ENCODE results near the gene DERA.
"Not testable (repeated sequence)": the region's sequence is repeated elsewhere in the genome, so short reads cannot be mapped to it uniquely, and the experiment has no call there.

The DERA gene

GRCh38 chr12:16014394-16014793 lies 103.3 kb downstream of the DERA start:
- not testable (repeated sequence) for DNase-seq

GRCh38 chr12:16016748-16017147 lies 105.6 kb downstream of the DERA start:
- DNase-seq: no peak

- no peak for DNase-seq
Observed at GRCh38 chr12:16018306-16018705, 107.2 kb downstream of the DERA start.

GRCh38 chr12:16019136-16019535 lies 108.0 kb downstream of the DERA start:
- no peak for DNase-seq

GRCh38 chr12:16020031-16020430 lies 108.9 kb downstream of the DERA start:
- DNase-seq: no peak

GRCh38 chr12:16021026-16021425 lies 109.9 kb downstream of the DERA start:
- DNase-seq: no peak

GRCh38 chr12:16021676-16022075 lies 110.5 kb downstream of the DERA start:
- no peak for DNase-seq

GRCh38 chr12:16027002-16027401 lies 115.9 kb downstream of the DERA start:
- no peak for DNase-seq

- peak; percentile 86 for DNase-seq
Observed at GRCh38 chr12:16030744-16031143, 119.6 kb downstream of the DERA start.

- DNase-seq: no peak
Observed at GRCh38 chr12:16034136-16034817, 123.1 kb downstream of the DERA start.

- DNase-seq: no peak
Observed at GRCh38 chr12:16036073-16036472, 124.9 kb downstream of the DERA start.

- DNase-seq: peak; percentile 17
Observed at GRCh38 chr12:16037533-16037932, 126.4 kb downstream of the DERA start.

GRCh38 chr12:16043480-16043879 lies 132.3 kb downstream of the DERA start:
- no peak for DNase-seq

- DNase-seq: no peak
Observed at GRCh38 chr12:16046266-16046665, 135.1 kb downstream of the DERA start.

GRCh38 chr12:16048511-16048910 lies 137.4 kb downstream of the DERA start:
- no peak for DNase-seq

GRCh38 chr12:16056910-16057309 lies 145.8 kb downstream of the DERA start:
- DNase-seq: no peak

GRCh38 chr12:16057351-16057751 lies 146.2 kb downstream of the DERA start:
- DNase-seq: not testable (repeated sequence)

- no peak for DNase-seq
Observed at GRCh38 chr12:16062611-16063010, 151.5 kb downstream of the DERA start.

GRCh38 chr12:16063726-16064125 lies 152.6 kb downstream of the DERA start:
- DNase-seq: no peak

GRCh38 chr12:16070113-16070512 lies 159.0 kb downstream of the DERA start:
- DNase-seq: no peak

GRCh38 chr12:16072678-16073077 lies 161.5 kb downstream of the DERA start:
- DNase-seq: no peak

GRCh38 chr12:16074894-16075293 lies 163.8 kb downstream of the DERA start:
- DNase-seq: no peak

- DNase-seq: no peak
Observed at GRCh38 chr12:16075887-16076286, 164.8 kb downstream of the DERA start.

GRCh38 chr12:16076557-16076956 lies 165.4 kb downstream of the DERA start:
- DNase-seq: peak; percentile 32

GRCh38 chr12:16076970-16077522 lies 165.9 kb downstream of the DERA start:
- no peak for DNase-seq
